K562 (cell line): ENCODE results near the gene COQ10B. TPM values are rescaled to one million over a fixed set of nuclear protein-coding genes. Genes with fewer than 3 reads are reported as not detected.

Experiments
- ATAC-seq: fragments of 200-7000 bp; cut with Tn5 transposase; 3 replicates; pipeline ENCODE4 v1.9.1; 2020; ENCODE audit warnings: moderate library complexity
- BruUV-seq: library from RNA; stranded (reverse); fragments of 400-500 nt; replicated peaks from 2 replicates; lab custom pipeline; 2021; lab: Mats Ljungman, UMichigan
- CTCF ChIA-PET: fragments of 300-600 bp; formaldehyde crosslinking; extraction: SDS; loops from one replicate; lab custom pipeline; 2021; ENCODE audit warnings: low intra/inter-chr PET ratio; lab: Yijun Ruan, JAX
- POLR2A ChIA-PET: fragments of 300-600, 350-650 bp; sonication (Branson Sonifier 250); formaldehyde crosslinking; extraction: SDS; loops from one replicate; lab custom pipeline; 2021; ENCODE audit warnings: antibody characterized with exemption, inconsistent platforms; lab: Yijun Ruan, JAX
- DNase-seq, 4 experiments: peaks; one replicate each; pipeline versions ENCODE4 v3.0.0 to v3.0.0-alpha.2; 2011 to 2018; ENCODE audit warnings: low spot score in 3 of 4, mixed read lengths in 3 of 4; ENCODE audit errors: extremely low read depth in 1 of 4
- FAIRE-seq: peaks from 2 replicates; lab custom pipeline; 2011; peaks lifted over from hg19 to GRCh38; lab: Jason Lieb, UNC
- H2AFZ ChIP-seq: 2 replicates; pipeline ENCODE4 v1.6.0; 2011; ENCODE audit warnings: low read depth, low read length, control low read depth, inconsistent platforms
- H3K27ac ChIP-seq: fragments of 200-600 bp; 3 replicates; pipeline ENCODE4 v1.8.0; 2011; ENCODE audit warnings: low read depth, mild to moderate bottlenecking, control low read depth, inconsistent platforms, low read length, moderate library complexity, mixed read lengths; ENCODE audit errors: extremely low read depth
- H3K27me3 ChIP-seq, 2 experiments: fragments of 300-600 bp in 1 of 2; 2 replicates in 1 of 2; 3 replicates in 1 of 2; pipeline versions ENCODE4 v1.6.0 to v1.8.0; 2011; ENCODE audit warnings: inconsistent platforms in 2 of 2, low read length in 2 of 2, mild to moderate bottlenecking in 1 of 2, mixed read lengths in 1 of 2, moderate library complexity in 1 of 2; ENCODE audit not compliant: control insufficient read depth in 2 of 2, insufficient read depth in 2 of 2
- H3K36me3 ChIP-seq: fragments of 300-600 bp; 3 replicates; pipeline ENCODE4 v1.8.0; 2011; ENCODE audit warnings: mild to moderate bottlenecking, low read length, inconsistent platforms; ENCODE audit not compliant: control insufficient read depth, insufficient read depth
- H3K4me1 ChIP-seq, 2 experiments: fragments of 200-600 bp in 1 of 2; replicated peaks in 1 of 2; 2 replicates in 1 of 2; 3 replicates in 1 of 2; pipeline versions ENCODE4 v1.5.1 to v1.8.0; 2011; ENCODE audit warnings: inconsistent platforms in 2 of 2, low read length in 2 of 2, mild to moderate bottlenecking in 1 of 2, mixed read lengths in 1 of 2, moderate library complexity in 1 of 2; ENCODE audit not compliant: control insufficient read depth in 2 of 2, insufficient read depth in 2 of 2
- H3K4me2 ChIP-seq: 2 replicates; pipeline ENCODE4 v1.6.1; 2011; ENCODE audit warnings: low read length, control low read depth, inconsistent platforms, mixed read lengths; ENCODE audit not compliant: insufficient read depth
- H3K4me3 ChIP-seq: fragments of 200-600 bp; sonication (generic), shearing (Covaris generic); 2 replicates; pipeline ENCODE4 v1.5.1; 2016; ENCODE audit warnings: control low read depth, inconsistent platforms
- H3K79me2 ChIP-seq: fragments of 200-600 bp; 3 replicates; pipeline ENCODE4 v1.8.0; 2011; ENCODE audit warnings: low read length, inconsistent platforms; ENCODE audit not compliant: control insufficient read depth, insufficient read depth
- H3K9ac ChIP-seq, 2 experiments: 2 replicates each; pipeline versions ENCODE4 v1.6.0 to v1.6.1; 2011; ENCODE audit warnings: low read depth in 2 of 2, low read length in 2 of 2, control low read depth in 1 of 2, inconsistent platforms in 1 of 2, mild to moderate bottlenecking in 1 of 2, mixed read lengths in 1 of 2; ENCODE audit not compliant: insufficient read depth in 1 of 2
- H3K9me1 ChIP-seq: one replicate; pipeline ENCODE4 v1.6.0; 2011; ENCODE audit warnings: inconsistent platforms, mild to moderate bottlenecking, low read length, moderate library complexity; ENCODE audit not compliant: control insufficient read depth, insufficient read depth
- H3K9me3 ChIP-seq: replicated peaks from 2 replicates; pipeline ENCODE4 v1.5.1; 2011; ENCODE audit warnings: low read depth, low read length, inconsistent platforms; ENCODE audit not compliant: control insufficient read depth, insufficient read depth
- H4K20me1 ChIP-seq: replicated peaks from 2 replicates; pipeline ENCODE4 v1.6.1; 2011; ENCODE audit warnings: low read length, inconsistent platforms, mixed read lengths; ENCODE audit not compliant: control insufficient read depth, insufficient read depth
- ETV6 ChIP-seq, 3 experiments: fragments of 150-350 bp in 1 of 3; sonication (generic) in 1 of 3; formaldehyde crosslinking in 1 of 3; IDR thresholded peaks; 2 replicates each; pipeline versions ENCODE4 v1.6.1 to v1.8.0; 2014 to 2022; ENCODE audit warnings: borderline replicate concordance in 2 of 3, low read depth in 2 of 3, antibody characterized with exemption in 1 of 3, low read length in 1 of 3, mild to moderate bottlenecking in 1 of 3, missing genetic modification reagents in 1 of 3
- LCOR ChIP-seq: sonication (generic); formaldehyde crosslinking; IDR thresholded peaks from 2 replicates; pipeline ENCODE4 v1.8.0; 2022; ENCODE audit warnings: mild to moderate bottlenecking, missing genetic modification reagents
- ZBTB7A ChIP-seq: IDR thresholded peaks from 2 replicates; pipeline ENCODE4 v1.6.1; 2011; ENCODE audit warnings: low read depth, mild to moderate bottlenecking, low read length, moderate library complexity, borderline replicate concordance; ENCODE audit not compliant: control insufficient read depth
- ZFX ChIP-seq: sonication (generic); formaldehyde crosslinking; IDR thresholded peaks from 2 replicates; pipeline ENCODE4 v1.8.0; 2022; ENCODE audit warnings: mild to moderate bottlenecking, missing genetic modification reagents, moderate library complexity
- ZKSCAN8 ChIP-seq: fragments of 200-800 bp; sonication (Bioruptor generic); IDR thresholded peaks from 2 replicates; pipeline ENCODE4 v1.6.1; 2016; ENCODE audit warnings: missing genetic modification characterization, missing compliant biosample characterization
- ZNF311 ChIP-seq: fragments of 250-450 bp; sonication (Bioruptor Pico); IDR thresholded peaks from 2 replicates; pipeline ENCODE4 v1.4.0; 2020; ENCODE audit warnings: mild to moderate bottlenecking, moderate library complexity
- WGBS: fragments of 100-300 bp; shearing (Covaris generic); methylation state at CpG from one replicate; pipeline ENCODE4 v1.1.6; 2016; ENCODE audit warnings: low coverage, mixed read lengths; ENCODE audit not compliant: insufficient coverage; ENCODE audit errors: missing lambda C conversion rate; 5-methylcytosine and 5-hydroxymethylcytosine counted together
- in situ Hi-C: fragments of 300-500 bp; cut with MboI; formaldehyde crosslinking; loops from 4 replicates; pipeline ENCODE4 v1.15.0; 2018; ENCODE audit warnings: inconsistent platforms, mixed read lengths
- intact Hi-C: fragments of 100-400 bp; cut with micrococcal nuclease; formaldehyde crosslinking; loops from 2 replicates; pipeline ENCODE4 v1.14.2; 2022
- polyA plus RNA-seq, 8 experiments: library from polyadenylated mRNA; depleted of rRNA in 4 of 8; stranded (reverse) in 5 of 8; unstranded in 3 of 8; fragments of >200 nt; fragmentation: Nextera tagmentation in 2 of 8; fragmentation: Illumina TruSeq in 1 of 8; extraction: Ambion mirVana in 2 of 8; extraction: Trizol in 1 of 8; gene quantifications; 2 replicates each; pipeline versions ENCODE4 v1.2.1 to v1.2.3, GENCODE V29; 2011 to 2014; ENCODE audit warnings: inconsistent platforms in 1 of 8, missing spikeins in 1 of 8
- total RNA-seq, 7 experiments: library from RNA; depleted of rRNA in 6 of 7; stranded (reverse); fragments of >200 nt in 6 of 7; fragmentation: Illumina TruSeq in 2 of 7; extraction: Trizol in 2 of 7; gene quantifications; 2 replicates each; pipeline versions ENCODE4 v1.2.1 to v1.2.3, GENCODE V29; 2011 to 2021; ENCODE audit warnings: low replicate concordance in 1 of 7
- TF ChIP-seq, protein P1 (sequence below): fragments of 450-650 bp; IDR thresholded peaks from 2 replicates; pipeline ENCODE4 v1.6.1; 2016; ENCODE audit warnings: mild to moderate bottlenecking
- TF ChIP-seq, protein P2 (sequence below): sonication (generic); formaldehyde crosslinking; IDR thresholded peaks from 2 replicates; pipeline ENCODE4 v1.8.0; 2022; ENCODE audit warnings: mild to moderate bottlenecking, missing genetic modification reagents

The COQ10B gene
- total and polyA plus RNA-seq, 9 of the 15 experiments (the other 6 are each of a cell fraction or from before 2014, with no cell fraction given), result 3.1 to 13.1 (median 7.7) TPM

DNA sequence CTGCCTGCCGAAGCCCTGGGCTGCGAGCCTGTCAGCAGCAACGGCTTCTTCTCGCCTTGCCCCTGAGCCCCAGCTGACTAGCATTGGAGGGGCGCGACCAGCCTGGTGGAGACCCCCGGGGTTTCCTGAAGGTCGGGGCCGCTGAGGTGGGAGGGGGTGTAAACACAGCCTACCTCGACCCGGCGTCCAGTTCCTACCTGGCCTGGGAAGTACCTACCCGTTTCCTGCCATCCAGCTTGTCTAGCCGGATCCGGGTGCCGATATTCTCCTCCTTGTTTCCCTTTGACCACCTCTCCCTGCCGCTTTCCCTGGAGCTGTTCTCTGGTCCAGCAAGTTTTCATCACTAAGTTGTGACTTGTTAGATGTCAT is 63.0 kb downstream of the COQ10B start:
- TF ChIP-seq ZKSCAN8 (CRISPR knock-in tag) (no peak), ETV6 (IDR thresholded peaks at IDR 0.05; ENCODE audit: borderline replicate concordance in 1 of 2, low read depth in 2 of 2, low read length in 1 of 2) (no peak), ETV6 (CRISPR knock-in tag; IDR thresholded peaks at IDR 0.05; ENCODE audit: borderline replicate concordance) (0 out of 2 replicates have a peak, but pooled peaks have one; percentile 2), ZNF311 (no peak), ZBTB7A (peak; percentile 69), LCOR (0 out of 2 replicates have a peak, but pooled peaks have one; percentile 2), ZFX (CRISPR knock-in tag) (peak; percentile 66)
- TF ChIP-seq, protein P1, sequence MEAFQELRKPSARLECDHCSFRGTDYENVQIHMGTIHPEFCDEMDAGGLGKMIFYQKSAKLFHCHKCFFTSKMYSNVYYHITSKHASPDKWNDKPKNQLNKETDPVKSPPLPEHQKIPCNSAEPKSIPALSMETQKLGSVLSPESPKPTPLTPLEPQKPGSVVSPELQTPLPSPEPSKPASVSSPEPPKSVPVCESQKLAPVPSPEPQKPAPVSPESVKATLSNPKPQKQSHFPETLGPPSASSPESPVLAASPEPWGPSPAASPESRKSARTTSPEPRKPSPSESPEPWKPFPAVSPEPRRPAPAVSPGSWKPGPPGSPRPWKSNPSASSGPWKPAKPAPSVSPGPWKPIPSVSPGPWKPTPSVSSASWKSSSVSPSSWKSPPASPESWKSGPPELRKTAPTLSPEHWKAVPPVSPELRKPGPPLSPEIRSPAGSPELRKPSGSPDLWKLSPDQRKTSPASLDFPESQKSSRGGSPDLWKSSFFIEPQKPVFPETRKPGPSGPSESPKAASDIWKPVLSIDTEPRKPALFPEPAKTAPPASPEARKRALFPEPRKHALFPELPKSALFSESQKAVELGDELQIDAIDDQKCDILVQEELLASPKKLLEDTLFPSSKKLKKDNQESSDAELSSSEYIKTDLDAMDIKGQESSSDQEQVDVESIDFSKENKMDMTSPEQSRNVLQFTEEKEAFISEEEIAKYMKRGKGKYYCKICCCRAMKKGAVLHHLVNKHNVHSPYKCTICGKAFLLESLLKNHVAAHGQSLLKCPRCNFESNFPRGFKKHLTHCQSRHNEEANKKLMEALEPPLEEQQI, result no peak
- TF ChIP-seq, protein P2, sequence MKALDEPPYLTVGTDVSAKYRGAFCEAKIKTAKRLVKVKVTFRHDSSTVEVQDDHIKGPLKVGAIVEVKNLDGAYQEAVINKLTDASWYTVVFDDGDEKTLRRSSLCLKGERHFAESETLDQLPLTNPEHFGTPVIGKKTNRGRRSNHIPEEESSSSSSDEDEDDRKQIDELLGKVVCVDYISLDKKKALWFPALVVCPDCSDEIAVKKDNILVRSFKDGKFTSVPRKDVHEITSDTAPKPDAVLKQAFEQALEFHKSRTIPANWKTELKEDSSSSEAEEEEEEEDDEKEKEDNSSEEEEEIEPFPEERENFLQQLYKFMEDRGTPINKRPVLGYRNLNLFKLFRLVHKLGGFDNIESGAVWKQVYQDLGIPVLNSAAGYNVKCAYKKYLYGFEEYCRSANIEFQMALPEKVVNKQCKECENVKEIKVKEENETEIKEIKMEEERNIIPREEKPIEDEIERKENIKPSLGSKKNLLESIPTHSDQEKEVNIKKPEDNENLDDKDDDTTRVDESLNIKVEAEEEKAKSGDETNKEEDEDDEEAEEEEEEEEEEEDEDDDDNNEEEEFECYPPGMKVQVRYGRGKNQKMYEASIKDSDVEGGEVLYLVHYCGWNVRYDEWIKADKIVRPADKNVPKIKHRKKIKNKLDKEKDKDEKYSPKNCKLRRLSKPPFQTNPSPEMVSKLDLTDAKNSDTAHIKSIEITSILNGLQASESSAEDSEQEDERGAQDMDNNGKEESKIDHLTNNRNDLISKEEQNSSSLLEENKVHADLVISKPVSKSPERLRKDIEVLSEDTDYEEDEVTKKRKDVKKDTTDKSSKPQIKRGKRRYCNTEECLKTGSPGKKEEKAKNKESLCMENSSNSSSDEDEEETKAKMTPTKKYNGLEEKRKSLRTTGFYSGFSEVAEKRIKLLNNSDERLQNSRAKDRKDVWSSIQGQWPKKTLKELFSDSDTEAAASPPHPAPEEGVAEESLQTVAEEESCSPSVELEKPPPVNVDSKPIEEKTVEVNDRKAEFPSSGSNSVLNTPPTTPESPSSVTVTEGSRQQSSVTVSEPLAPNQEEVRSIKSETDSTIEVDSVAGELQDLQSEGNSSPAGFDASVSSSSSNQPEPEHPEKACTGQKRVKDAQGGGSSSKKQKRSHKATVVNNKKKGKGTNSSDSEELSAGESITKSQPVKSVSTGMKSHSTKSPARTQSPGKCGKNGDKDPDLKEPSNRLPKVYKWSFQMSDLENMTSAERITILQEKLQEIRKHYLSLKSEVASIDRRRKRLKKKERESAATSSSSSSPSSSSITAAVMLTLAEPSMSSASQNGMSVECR (CRISPR knock-in tag), result no peak
- H3K9ac ChIP-seq, result peak overlapping the region; percentile 83 to 99
- intact Hi-C loops, result no loop called here
- peak overlapping the region; percentile 91 for H3K4me2 ChIP-seq
- H3K79me2 ChIP-seq, result peaks cover 55% of the 10 kb centered on the region
- no peaks in the 10 kb centered on the region; the same call in 1 of the 2 replicates for H3K9me3 ChIP-seq
- H4K20me1 ChIP-seq, result no peaks in the 10 kb centered on the region
- no TSS peak for BruUV-seq
- DNase-seq (peak in 2 of 4 experiments; percentile 19 to 23), ATAC-seq (peak; percentile 42), FAIRE-seq (peak; percentile 77)
- 0% methylated on average over 12 of the region's 17 CpGs for WGBS
- H3K4me1 ChIP-seq, result peaks cover 14 to 24% of the 10 kb centered on the region in 2 experiments; a peak in 4 of 5 replicates
- H3K36me3 ChIP-seq, result peaks cover 4% of the 10 kb centered on the region; the same call in 1 of the 3 replicates
- H3K9me1 ChIP-seq, result no peaks in the 10 kb centered on the region
- H2AFZ ChIP-seq, result peak overlapping the region; percentile 93
- no peaks in the 10 kb centered on the region for H3K27me3 ChIP-seq
- ChIA-PET POLR2A (interaction anchor here (0.5 to 3.5 kb wide), 7 partner anchors 9 to 81 kb away, joined by 3 to 34 read pairs (median 4); partner anchors contain the start of genes HSPD1 and HSPE1), CTCF (interaction anchor here (0.6 kb wide), 1 partner anchor 187 kb away, joined by 4 read pairs; no protein-coding TSS in a partner anchor)
- in situ Hi-C loops, result no loop called here
- H3K4me3 ChIP-seq, result peak overlapping the region; percentile 92
- H3K27ac ChIP-seq, result peak overlapping the region; percentile 89
